NCI-H1436 treated with DMSO at 0.1 percent for 48 hours (cell line): ENCODE data around the gene TRAPPC12.
"Not testable (repeated sequence)": the region's sequence is repeated elsewhere in the genome, so short reads cannot be mapped to it uniquely, and the experiment has no call there.

Experiments used
- DNase-seq: peaks from one replicate; lab custom pipeline; 2025; lab: John Stamatoyannopoulos, UW

Gene TRAPPC12

DNA sequence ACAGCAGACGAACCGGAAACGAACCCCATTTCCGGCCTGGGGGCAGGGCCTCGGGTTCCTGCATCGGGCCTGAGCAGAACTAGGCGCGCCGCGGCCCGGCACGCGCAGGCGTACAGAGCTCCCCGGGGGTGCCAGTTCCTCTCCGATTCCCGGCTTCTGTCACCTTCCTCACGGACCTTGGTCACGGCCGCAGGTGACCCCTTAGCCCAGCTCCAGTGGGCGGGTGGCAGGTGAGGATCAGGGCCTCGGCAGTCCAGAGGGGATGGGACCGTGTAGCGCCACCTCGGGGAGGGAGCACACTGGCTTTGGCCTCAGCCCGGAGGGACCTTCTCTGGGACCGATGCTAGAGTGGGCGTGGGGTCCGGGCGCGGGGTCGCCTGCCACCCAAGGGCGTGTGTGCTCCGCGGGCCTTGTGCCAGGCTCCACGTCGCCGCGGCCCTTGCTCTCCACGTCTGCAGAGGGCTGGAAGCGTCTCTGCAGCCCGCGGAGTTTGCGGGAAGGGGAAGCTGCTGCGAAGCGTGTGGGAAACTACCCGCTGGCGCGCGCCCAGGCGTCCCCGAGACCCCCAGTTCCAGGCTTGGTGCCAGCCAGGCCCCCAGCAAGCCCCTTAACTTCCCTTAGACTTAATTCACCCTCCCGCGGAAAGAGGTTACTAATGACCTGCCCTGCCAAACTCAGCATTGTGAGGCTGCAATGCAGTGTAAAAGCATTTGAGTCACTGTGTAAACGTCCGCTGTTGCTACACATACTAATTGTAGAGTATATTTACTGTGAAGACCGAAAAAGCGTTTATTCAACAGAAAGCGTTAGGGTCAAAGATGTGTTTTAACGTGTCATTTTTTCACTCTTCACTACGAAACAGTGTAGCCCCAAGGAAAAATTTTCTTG, at the start of gene TRAPPC12:
TRAPPC12 (plus strand) TSS at position 48 of the 888 bp plus-strand sequence. CDS start 7,930 bp downstream, outside the sequence.
- DNase-seq: no peak

DNA sequence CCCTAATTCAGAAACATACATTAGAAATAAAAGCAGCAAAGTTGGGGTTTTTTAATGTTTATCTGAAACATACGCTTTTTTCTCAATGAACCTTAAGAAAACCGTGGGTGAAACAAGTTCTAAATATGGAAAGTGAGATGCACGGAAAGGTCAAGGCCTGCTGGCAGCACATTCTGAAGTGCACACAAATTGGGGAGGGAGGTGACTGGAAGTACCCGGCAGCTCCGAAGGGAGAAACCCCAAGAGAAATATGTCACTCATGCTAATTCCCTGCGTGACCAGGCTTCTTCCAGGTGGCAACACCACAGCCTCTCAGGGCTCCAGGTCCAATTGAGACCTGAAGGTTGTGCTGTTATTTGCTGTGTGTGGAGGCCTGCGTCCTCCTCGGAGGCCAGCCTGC, 47.4 kb upstream of the TRAPPC12 start:
- DNase-seq: no peak

DNA sequence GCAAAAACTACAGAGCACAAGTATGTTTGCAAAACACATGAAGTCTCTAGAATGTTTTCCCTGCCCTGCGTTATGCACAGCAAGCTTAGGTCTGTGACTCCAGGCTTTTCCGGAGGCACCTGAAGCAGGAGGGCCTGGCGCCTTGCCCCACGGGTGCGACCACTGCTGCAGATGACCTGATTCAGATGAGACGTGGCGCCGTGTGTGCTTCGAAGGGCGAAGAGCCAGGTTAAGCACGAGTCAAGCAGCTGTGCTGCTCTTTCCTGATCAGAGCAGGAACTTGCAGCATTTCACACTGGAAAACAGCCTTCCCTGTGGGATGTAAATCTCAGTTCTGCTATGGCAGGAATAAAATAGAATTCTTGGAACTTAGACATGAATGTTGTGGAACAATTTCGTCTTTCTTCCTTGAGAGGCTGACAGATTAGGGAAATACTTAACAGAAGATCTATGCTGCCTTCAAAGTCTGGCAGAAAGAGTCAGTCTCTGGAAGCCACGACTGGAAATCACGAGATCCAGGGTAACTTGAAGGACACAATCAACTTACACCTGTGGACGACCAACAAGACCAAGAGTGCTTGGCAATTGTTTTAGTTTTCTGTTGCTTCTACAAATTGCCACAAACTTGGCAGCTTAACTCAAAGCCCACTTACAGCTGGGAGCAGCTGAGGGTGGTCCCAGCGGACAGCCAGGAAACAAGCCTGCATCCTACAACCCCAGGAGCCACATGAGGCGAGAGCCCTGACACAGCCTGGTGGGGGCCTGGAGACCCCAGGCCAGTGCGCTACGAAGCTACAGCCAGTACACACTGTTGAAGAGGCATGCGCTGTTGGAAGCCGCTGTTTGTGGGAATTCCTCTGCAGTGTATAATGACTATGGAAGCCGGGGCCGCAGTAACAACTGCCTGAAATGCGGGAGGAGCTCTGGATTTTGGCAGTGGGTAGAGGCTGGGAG, 44.8 kb upstream of the TRAPPC12 start:
- DNase-seq: no peak

DNA sequence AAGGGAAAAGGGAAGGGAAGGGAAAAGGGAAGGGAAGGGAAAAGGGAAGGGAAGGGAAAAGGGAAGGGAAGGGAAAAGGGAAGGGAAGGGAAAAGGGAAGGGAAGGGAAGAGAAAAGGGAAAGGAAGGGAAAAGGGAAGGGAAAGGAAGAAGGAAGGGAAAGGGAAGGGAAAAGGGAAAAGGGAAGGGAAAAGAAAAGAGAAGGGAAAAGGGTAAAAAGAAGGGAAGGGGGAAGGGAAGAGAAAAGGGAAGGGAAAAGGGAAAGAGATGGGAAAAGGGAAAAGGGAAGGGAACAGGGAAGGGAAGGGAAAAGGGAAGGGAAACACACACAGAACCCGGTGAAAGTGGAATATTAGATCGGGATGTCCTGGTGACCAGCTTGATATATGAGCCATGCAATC, 42.6 kb upstream of the TRAPPC12 start:
- no peak for DNase-seq

DNA sequence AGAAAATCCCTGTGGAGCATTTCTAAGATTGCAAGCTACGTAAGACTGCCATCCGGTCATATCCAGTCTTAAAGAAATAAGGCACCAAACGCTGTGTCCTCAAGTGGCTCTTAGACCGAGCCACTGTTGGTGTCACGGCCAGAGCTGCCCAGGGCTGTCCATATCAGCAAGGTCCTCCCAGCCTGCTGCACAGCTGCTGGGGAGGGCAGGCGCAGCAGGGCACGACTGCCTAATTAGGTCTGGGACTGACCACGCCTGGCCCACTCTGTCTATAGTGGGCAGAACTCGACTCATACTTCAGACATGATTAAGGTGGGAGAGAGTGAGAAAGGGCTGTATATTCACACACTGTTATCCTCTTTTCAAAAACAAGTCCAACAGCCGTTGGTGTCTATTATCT, 41.2 kb upstream of the TRAPPC12 start:
- DNase-seq: no peak

DNA sequence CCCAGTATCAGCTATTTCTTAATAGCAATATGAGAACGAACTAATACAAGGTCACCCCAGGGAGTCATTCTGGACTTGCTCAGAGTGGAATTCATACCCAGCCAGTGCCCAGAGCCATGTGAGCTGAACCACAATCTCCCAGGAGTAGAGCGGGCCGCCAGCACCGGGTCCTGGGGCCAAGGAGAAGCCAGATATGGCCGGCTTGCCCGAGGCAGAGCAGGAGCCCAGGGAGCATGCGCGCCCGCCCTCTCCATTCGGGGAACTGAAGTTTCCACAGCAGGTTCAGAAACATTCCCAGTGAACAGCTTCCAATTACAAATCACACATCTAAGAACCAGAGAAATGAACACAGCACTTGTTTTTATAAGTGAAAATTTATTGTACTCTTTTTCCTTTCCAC, 39.4 kb upstream of the TRAPPC12 start:
- DNase-seq: no peak

DNA sequence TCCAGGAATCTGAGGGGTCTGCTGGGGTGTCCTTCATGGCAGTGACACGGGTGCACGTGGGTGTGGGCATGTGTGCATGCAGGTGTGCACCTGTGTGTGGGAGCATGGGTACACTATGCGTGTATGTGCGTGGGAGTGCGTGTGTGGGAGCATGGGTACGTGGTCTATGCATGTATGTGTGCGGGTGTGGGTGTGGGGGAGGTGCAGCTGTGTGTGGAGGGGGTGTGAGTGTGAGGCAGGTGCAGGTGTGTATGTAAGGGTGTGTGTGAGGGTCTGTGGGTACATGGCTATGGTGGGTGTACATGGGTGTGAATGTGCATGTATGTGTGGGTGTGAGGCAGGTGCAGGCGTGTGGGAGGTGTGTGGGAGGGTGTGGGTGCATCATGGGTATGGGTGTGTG, 38.2 kb upstream of the TRAPPC12 start:
- no peak for DNase-seq

DNA sequence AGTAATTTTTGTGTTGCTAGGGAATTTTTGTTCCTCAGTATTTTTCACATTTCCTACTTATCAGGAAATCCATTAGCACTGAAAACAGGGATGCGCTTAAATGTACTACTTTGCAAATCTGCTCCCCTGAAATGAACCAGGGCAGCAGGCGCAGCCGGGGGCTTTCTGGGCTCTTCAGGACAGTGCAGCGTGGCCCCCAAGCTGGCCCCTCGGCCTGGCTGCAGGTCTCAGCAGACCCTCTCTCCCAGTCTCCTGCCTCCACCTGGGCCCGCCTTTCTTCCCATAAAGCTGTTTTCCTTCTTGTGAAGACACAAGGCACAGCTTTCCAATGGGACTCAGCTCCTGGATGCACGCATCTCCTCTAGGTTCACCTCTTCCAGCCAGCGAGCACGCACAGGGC, 37.2 kb upstream of the TRAPPC12 start:
- no peak for DNase-seq

DNA sequence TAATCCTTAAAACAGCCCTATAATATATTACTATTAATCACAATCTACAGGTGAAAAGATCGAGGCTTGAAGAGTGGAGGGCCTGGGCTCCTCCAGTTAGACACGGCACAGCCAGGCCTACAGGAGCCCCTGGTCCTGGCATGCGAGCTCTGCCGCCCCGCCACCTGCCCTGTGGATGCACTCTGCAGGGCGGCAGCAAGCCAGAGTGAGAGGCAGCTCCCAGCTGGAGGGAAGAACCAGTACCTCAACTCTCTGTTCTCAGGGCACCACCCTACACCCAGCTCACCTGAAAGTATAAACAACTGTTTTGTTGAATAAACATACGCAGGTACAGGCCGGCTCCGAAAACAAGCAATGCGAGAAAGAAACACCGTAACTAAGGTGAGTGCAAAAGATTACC, 36.5 kb upstream of the TRAPPC12 start:
- DNase-seq: no peak

DNA sequence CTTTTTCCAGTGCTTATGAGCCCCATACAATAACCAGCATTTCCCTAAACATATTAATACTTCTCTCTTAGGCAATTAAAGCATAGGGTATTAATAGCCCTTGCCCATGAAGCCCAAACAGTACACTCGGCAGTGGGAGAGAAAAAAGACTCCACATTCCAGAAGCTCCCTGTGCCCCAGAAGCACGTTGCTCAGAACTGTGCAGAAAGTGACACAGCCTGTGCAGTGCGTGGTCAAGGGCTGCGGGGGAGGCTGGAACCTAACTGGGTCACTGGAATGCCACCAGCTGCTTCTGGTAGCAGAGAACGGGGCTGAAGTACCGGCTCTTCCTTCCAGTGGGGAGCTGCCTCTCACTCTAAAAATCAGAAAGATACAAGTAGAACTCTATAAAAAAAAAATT, 34.6 kb upstream of the TRAPPC12 start:
- DNase-seq: no peak

DNA sequence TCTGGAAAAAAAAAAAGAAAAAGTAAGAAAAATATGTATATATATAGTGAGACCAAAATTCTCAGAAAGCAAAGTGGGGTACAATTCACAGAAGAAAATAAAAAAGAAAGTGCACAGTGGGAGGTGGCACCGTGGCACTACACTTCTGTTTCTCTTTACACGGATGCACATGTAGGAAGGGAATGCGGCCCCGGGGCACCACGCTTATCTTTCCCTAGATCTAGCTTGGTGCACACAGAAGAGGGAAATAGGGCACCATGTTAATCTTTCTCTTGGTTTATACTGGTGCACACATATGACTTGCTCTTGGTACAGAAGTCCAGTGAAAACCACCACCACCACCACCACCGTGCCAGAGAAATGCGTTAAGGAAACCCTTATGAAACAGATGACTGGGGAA, 33.9 kb upstream of the TRAPPC12 start:
- DNase-seq: no peak

DNA sequence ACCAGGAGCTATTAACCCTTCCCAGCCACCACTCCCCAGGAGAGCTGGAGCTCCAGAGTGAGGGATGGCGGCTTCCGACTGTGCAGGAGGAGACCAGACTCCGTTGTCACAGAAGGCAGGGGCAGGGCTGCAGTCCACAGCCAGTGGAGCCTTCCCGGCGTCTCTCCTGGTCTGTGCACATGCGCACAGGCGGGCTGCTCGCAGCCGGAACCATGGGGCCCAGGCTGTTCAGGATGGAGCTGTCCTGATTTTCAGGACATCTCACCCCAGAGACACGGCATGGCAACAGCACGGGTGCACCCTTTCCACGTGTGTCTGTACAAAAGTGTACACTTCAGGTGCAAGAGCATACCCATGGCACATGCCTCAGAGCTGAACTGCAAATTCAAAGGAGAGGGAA, 30.7 kb upstream of the TRAPPC12 start:
- no peak for DNase-seq

DNA sequence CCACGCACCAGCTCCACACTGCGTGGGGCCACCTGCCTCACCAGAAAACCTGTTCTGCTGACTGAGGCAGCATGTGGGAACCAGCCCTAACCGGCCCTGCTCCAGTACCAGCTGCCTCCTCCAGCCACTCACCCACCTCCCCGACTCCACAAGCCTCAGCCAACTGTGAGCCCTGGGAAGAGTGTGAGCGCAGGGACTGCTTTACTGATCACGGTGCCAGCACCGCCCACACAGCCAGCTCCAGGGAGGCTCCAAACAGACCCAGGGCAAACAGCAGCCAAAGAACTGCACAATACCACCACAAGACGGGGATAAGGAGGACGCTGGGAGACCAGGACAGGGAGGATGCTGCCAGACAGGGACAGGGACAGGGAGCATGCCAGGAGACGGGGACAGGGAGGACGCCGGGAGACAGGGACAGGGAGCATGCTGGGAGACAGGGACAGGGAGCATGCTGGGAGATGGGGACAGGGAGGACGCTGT, 30.2 kb upstream of the TRAPPC12 start:
- DNase-seq: no peak

DNA sequence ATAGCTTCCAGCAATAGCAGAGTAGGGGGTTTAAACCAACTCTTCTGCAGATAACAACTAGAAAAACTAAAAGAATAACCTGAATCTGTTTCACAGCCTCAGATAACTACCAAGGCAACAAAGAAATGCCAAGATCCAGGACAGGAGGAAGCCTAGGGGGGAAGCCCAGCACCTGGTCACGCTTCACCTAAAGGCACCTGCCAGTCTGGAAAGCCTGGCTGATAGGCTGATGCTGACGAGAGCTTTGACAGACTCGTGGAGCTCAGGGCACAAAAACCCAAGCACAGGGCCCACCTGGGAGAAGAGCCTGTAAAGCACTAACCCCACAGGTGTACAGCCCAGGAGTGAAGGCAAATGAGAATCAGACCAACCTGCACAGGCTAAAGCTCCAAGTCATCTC, 24.5 kb upstream of the TRAPPC12 start:
- no peak for DNase-seq

DNA sequence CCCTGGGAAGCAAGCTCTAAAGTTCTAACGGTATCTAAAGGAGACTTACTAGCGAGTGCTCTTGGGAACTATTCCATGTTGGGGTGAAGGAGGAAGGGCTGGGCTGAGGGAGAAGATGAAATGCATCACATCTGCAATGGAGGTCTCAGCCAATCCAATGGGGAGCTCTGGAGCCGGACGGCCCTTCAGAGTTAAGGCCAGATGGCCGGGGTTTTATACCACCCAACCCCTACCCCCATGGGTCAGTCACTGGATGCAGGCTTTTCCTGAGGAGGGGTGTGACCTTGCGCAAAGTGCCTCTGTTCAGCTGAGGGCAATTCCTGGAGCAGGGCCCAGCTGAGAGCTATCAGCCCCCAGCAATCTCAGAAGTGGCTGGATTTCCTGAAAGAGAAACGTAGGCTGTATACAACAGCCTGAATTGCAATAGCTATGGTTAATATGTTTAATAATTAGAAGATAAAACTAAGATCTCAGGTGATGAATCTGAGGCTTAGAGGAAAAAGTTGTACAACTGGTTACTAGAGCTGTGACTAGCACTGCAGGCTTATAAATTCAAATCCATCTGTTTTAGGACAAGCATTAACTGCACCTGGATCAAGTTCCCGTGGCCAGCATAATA, 23.4 kb upstream of the TRAPPC12 start:
- DNase-seq: no peak

DNA sequence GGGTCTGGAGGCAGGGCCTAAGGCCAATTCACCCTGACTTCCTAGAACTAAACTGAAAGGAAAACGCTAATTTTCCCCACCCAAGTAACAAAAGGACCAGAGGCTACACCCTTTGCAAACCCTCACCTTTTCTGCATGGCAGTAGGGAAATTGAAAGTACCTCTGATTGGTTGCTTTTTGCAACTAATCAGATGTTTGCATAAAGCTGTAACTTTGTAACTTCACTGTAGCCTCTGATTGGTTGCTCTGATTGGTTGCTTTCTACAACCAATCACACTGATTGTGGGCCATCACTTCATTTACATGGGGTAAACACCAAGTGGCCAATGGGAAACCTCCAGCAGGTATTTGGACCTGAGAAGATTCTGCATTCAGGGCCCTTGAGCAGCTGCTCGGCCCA, 22.7 kb upstream of the TRAPPC12 start:
- DNase-seq: no peak

DNA sequence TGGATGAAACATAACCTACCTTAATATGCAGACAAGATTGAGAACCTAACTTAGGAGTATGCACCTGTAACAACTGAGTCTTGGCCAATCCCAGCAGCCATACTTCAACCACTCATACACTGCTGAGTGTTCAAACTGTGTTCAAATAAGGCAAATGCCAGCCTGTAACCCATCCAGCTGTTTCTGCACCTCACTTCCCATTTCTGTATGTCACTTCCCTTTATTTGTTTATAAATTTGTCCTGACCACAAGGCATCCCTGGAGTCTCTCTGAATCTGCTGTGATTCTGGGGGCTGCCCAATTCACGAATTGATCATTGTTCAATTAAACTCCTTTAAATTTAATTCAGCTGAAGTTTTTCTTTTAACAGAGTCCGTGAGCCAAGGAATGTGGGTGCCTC, 22.0 kb upstream of the TRAPPC12 start:
- DNase-seq: not testable (repeated sequence)

DNA sequence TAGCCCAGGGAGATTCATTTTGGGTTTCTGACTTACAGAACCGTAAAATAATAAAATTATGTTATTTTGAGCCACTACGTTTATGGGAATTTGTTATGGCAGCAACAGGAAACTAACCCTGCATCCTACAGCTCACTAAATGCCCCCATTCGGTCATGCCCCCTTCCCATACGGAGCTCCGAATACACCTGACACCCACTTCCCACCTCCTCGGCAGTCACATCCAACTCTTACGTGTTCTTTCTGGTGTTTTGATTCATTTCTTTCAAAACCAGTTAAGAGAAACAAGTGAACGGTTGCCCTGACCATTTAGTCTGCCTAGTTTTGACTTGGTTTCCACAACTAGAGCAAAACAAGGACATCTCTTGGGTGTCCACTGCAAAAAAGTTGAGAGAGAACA, 21.6 kb upstream of the TRAPPC12 start:
- no peak for DNase-seq

DNA sequence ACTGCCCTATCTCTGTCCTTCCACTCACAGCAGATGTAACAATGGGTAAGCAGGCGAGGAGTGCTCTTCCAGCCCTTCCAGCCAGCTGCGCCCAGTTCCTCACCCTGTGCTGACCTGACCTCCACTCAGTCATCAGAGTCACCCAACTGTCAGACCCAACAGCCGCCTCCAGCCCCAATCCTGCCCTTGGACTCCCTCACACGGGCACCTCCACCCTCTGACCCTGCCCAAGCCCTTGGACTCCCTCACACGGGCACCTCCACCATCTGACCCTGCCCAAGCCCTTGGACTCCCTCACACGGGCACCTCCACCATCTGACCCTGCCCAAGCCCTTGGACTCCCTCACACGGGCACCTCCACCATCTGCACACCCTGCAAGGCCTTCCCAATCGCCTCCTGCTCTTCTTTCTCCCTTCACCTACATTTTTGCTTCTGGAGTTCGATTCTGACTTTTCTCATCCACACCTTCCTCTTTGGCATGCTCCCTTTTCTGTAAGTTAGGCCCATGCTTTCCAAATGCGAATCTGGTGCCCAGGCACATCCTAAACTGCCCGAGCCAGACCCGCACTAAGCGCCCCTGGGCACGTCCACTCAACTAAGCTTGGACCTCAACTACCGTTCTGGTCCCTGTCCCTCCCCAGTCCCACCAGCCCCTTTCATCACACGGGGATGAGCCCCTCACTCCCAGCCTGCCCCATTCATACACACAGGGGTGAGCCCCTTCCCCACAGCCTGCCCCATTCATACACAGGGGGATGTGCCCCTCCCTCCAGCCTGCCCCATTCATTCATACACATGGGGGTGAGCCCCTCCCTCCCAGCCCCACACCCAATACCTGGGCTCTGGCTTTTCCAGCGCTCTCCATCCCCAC, 17.7 kb upstream of the TRAPPC12 start:
- no peak for DNase-seq

DNA sequence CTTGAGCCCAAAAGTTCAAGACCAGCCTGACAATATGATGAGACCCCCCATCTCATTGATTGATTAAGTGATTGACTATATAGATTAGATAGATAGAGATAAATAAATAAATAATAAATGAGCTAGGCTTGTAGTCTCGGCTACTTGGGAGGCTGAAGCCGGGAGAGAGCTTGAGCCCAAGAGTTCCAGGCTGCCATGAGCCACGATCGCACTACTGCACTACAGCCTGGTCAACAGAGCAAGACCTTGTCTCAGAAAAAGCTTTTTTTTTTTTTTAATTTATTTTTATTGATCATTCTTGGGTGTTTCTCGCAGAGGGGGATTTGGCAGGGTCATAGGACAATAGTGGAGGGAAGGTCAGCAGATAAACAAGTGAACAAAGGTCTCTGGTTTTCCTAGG, 14.3 kb upstream of the TRAPPC12 start:
- no peak for DNase-seq

DNA sequence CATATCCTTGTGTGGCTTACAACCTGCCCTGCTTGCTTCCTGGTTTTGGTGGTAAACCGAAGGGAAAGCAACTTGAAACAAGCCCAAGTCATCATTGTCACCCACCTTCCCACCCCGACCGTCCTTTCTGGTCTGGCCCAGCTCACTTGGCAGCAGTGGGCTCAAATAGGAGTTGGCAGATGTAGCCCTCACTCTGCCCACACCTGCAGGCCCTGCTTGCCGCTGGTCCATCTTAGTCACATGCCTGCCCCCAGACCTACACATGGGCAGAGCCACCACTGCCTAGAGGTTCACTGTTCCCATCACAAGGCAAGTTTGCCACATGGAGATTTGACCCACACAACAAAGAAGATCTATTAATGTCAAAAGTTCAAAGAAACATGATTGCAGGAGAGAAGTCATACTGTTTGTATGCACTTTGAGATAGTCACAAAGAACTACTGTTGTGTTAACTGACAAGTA, 11.2 kb upstream of the TRAPPC12 start:
- no peak for DNase-seq
